ENCODE data around the gene PARN.
"Not testable (repeated sequence)": the region's sequence is repeated elsewhere in the genome, so short reads cannot be mapped to it uniquely, and the experiment has no call there.

Gene PARN

GRCh38 chr16:14462811-14463210, 167.2 kb downstream of the PARN start:
- no peak for DNase-seq

DNA sequence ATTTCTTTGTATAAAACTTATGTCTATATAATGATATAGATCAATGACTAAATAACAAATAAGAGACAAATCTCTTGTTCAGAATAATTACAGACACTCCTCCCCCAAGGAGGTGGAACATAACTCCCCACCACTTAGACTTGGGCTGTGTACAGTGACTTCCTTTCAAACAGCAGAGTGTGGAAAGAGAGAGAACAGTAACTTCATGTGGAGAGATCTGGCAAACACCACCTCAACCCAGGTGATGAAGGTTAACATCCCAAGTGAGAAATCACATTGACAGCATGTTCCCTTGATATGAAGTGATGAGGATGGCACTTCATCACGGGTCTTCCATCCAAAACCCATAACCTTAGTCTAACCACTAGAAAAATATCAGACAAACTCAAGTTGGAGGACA, 169.3 kb downstream of the PARN start:
- DNase-seq = no peak

DNA sequence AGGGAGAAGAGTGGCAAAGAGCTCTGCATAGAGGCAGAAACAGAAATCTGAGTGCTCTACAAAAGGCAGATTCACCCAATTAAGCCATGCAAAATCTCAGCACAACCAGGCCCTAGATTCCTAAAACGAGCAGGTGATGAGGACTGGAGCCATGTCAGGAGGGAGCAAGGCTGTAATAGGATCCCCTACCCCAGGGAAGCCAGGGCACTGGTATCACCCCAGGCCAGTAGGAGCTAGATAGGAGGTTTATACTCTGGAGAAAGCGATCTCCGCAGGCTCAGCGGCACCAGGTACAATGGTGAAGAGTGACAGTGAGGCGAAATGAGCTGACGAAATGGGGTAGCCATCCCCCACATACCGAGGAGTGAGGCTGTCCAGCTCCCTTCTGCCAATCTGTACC, 171.5 kb downstream of the PARN start:
- DNase-seq = no peak

DNA sequence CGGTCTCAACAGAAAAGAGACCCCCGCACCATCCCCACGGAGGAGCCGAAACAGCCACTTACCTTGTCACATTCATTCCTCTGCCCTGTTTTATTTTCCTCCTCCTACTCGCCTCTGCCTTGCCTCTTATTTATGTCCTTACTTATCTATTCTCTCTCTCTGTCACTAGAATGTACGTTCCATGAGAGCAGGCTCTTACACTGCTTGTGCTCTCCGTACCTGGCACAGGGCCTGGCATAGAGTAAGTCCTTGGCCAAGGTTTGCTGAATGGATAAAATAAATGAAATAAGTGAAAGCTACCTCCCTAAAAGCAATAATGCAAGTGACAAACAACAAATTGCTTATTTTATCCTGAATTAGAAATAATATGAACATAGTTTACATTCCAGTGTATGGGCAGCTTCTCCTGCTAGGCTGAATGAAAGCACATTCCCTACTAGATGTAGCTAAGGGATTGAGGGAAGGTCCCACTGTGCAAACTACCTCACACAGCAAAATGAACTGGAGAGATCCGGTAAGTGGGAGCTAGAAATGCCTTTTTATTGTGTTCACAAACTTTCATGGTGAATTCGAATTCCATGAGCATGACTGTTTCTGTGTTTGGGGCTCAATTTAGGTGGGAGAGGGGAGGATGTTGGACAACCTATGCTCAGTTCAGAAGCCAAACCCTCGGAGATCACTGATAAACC, 173.1 kb downstream of the PARN start:
- DNase-seq = no peak

GRCh38 chr16:14455573-14455972, 174.5 kb downstream of the PARN start:
- no peak for DNase-seq

DNA sequence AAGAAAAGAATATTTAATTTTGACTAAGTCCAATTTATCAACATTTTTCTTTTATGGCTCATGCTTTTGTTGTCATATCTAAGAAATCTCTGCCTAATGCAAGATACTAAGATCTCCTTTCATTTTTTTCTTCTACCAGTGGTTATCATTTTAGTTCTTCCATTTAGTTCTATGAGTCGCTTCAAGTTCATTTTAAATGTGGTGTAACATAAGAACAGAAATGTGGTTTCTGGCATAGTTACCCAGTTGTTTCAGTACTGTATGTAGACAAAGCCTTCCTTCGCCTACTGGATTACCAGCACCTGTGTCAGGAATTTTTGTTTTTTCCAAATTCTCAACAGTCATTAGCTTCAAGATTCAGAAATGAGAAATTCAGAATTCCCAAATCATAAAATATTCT, 175.7 kb downstream of the PARN start:
- DNase-seq = no peak

DNA sequence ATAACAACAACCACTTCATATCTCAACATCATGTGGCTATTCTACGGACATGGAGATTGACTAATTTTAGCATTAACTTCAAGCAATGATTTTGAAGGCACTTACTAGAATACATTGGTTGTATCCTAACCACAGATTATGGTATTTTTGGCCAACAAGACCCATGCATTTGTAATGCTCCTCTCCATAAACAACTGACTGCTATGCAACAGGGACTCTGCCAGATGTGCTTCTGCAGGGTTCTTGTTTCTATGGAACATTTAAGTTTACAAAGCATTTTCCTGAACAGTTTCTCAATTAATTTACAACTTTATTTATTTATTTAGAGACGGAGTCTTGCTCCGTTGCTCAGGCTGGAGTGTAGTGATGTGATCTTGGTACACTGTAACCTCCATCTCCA, 178.0 kb downstream of the PARN start:
- no peak for DNase-seq

DNA sequence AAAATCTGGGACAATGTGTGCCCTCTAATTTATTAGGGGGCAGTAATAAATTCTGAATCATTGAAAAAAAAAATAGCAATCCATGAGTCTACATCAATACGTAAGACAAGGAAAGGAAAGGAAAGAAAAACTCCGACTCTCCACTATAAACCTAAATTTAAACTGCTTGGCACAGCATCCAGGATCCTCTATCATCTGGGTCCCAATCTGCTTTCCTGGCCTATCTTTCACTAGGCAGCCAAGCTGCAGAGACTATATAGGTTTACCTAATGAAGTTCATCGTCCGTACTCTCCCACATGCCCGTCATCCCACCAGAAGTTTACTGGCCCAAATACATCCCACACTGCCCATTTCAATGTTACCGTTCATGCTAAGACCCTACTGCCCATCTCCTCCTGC, 179.2 kb downstream of the PARN start:
- no peak for DNase-seq

GRCh38 chr16:14449790-14450480, 180.1 kb downstream of the PARN start:
- no peak for DNase-seq

DNA sequence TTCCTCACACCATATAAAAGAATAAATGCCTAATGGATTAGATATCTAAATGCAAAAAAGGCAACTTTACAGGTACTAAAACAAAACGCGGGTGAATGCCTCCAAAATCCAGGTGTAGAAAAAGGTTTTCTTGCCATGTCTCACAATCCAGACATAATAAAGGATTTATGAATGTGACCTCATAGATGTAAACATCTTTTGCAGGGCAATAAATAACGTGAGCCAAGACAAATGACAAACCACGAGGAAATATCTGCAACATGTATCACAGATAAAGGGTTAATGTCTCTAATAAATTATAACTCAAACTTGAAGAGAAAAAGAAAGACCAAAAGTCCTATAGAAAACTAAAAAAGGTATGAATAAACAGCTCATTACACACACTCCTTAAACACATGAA, 180.7 kb downstream of the PARN start:
- DNase-seq = no peak

- no peak for DNase-seq
Observed at GRCh38 chr16:14448879-14449278, 181.2 kb downstream of the PARN start.

GRCh38 chr16:14447783-14448182, 182.3 kb downstream of the PARN start:
- DNase-seq = no peak

DNA sequence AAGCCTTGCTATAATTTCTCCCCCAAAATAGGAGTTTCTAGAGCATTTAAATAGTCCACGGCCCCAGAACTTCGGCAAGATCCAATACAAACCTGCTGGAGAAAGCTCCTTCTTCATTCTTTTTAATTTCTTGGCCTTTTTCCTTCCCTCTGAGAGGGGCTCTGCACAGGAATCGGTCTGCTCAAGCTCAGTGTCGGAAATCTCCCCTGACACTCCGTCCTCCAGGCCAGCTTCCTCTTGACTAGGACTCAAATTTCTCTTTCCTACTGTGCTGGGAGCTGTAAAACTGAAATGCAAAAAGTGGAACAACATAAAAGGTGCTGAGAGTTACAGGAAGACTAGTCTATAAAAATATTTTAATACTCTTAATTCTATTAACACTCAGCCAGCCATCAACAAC, 183.3 kb downstream of the PARN start:
- DNase-seq = no peak

- DNase-seq = no peak
Observed at GRCh38 chr16:14445937-14446715, 183.9 kb downstream of the PARN start.

DNA sequence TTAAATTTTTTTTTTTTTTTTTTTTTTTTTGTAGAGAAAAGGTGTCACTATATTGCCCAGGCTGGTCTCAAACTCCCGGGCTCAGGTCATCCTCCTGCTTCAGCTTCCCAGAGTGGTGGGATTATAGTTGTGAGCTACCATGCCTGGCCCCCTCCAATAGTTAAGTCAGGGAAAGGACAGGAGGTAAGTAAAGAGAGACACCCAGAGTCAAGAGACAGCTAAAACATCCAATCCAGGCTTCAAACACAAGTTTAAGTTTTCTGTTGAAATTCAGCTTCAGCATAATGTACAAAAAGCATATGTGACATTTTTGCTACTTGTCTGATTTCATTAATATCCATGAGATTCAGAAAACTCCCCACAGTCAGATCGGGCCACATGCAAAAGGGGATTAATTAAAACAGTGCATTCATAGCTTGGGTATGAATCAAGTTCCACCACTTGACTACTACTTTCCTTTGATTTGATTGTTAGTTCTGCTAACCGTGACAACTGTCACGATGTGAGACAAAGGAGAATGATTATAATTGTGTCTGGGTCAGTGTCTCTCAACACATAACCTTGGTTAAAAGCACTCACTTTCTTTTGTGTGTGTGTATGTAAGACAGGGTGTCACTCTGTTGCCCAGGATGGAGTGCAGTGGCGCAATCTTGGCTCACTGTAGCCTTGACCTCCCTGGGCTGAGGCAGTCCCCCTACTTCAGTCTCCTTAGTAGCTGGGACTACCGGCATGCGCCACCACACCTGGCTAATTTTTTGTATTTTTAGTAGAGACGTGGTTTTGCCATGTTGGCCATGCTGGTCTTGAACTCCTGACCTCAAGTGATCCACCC, 184.9 kb downstream of the PARN start:
- no peak for DNase-seq

- DNase-seq = not testable (repeated sequence)
Observed at GRCh38 chr16:14441533-14441932, 188.5 kb downstream of the PARN start.

DNA sequence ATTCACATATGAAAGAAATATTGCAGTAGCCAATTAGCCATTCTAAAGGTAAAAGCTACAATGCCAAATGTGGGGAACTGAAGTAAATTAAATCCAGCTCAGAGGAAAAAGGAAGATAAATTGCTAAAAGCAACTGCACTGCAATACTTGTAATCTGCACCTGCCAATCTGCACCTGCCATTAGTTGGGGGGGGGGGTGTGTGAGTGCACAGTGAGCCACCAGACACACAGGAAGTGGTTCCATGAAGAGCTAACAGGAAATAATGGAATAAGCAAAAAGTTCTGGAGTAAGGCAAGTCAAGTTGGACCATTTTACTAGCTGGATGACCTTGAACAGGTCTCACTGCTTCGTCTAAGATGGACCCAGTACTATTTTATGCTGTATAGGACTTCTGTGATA, 191.8 kb downstream of the PARN start:
- DNase-seq = no peak

DNA sequence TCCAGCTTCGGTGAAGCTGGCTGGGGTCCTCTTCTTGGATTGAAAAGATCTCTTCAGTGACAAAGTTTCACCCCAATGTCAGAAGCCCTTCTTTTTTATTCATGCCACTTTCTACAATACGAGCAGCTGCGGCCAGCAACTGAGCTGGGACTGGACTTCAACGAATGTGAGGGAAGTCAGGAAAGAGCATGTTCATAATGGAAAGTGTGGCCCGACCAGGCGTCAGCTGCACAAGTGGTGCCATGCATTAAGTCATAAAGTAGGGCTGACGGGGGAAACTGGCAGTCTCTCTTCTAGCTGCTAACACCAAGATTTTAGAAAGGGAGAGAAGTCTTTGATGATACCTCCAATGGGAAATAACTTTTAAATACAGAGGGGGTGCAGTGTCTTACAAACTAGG, 192.6 kb downstream of the PARN start:
- no peak for DNase-seq

DNA sequence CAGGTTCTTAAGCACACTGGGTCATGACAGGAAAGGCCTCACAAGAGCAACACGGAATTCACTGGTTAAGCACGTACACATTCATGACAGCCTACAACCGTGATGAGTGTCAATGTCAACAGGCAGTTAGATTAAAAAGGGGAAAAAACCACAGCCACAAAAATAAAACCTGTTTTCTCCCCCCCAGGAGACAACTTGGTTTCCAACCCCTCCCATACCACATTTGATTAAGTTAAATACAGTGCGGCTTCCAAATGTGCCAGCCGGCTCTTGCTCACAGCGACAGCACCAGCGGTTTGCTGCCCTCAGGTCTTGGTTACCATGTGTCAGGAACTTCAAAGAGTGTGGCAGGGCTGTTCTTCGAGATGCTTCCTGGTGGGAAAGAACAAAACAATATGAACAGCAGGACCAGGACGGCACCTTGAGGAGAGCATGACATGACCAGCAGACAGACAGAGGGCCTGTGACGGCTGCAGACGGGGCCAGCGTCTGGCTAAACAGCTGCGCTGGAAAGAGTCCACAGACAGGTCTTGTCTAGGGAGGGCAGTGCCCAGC, 193.6 kb downstream of the PARN start:
- no peak for DNase-seq

- DNase-seq = no peak
Observed at GRCh38 chr16:14434860-14435259, 195.2 kb downstream of the PARN start.

DNA sequence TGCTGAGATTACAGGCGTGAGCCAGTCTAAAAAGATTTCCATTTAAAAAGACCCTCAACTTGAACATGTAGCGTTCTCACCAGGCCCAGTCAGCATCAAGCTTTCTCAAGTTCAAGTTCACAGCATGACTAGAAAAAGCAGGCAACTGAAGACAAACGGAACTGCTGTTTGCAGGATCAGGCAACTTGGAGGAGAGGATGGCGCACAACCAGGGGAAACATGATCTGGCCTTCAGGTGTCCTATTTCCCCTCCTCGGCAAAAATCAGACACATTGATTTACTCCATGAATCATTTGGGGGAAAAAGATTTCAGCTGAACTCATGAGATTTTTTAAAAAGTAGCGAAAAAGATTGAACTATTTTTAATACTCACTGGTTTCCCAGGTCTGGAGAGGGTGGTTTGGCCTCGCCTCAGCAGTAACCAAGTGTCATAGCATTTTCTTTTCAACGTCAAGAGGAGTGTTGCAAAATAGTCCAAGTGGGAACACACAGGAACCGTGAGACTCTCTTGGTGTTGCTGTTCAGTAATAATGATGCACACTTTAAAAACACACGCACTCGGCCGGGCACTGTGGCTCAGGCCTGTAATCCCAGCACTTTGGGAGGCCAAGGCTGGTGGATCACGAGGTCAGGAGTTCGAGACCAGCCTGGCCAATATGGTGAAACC, 201.0 kb downstream of the PARN start:
- not testable (repeated sequence) for DNase-seq

- DNase-seq = no peak
Observed at GRCh38 chr16:14428043-14428442, 202.0 kb downstream of the PARN start.

Measured in NCI-H1436 treated with DMSO at 0.1 percent for 48 hours (cell line).